Activated T-helper 17 cell treated with anti-CD3 and anti-CD28 coated beads, Interleukin-2, amount 50 U/mL, for 72 hours (primary cell): ENCODE data around the gene UQCC5. TPM values are rescaled to one million over a fixed set of nuclear protein-coding genes. Genes with fewer than 3 reads are reported as not detected.

Experiments used
- ATAC-seq: fragments of 150-1000 bp; cut with Tn5 transposase; replicated peaks from 2 replicates; pipeline ENCODE4 v1.10.0; 2021; ENCODE audit warnings: mild to moderate bottlenecking, moderate library complexity
- H3K27ac Mint-ChIP-seq: one replicate; pipeline ENCODE4 v1.8.0; 2022; ENCODE audit warnings: mixed read lengths
- H3K27me3 Mint-ChIP-seq: one replicate; pipeline ENCODE4 v1.8.0; 2022; ENCODE audit warnings: mixed read lengths
- H3K36me3 Mint-ChIP-seq: one replicate; pipeline ENCODE4 v1.8.0; 2022; ENCODE audit warnings: low read depth, mild to moderate bottlenecking, mixed read lengths
- H3K4me1 Mint-ChIP-seq: one replicate; pipeline ENCODE4 v1.8.0; 2022; ENCODE audit warnings: mixed read lengths
- H3K4me3 Mint-ChIP-seq: one replicate; pipeline ENCODE4 v1.8.0; 2022; ENCODE audit warnings: mild to moderate bottlenecking, mixed read lengths
- H3K9me3 Mint-ChIP-seq: one replicate; pipeline ENCODE4 v1.8.0; 2022; ENCODE audit warnings: mixed read lengths
- total RNA-seq, 2 donors: library from RNA; stranded (reverse); gene quantifications; one replicate each; pipeline ENCODE4 v1.2.3, GENCODE V29; 2022

UQCC5 gene
- total RNA-seq, 2 donors from 2014 or later: 7.9 to 12.0 TPM

DNA sequence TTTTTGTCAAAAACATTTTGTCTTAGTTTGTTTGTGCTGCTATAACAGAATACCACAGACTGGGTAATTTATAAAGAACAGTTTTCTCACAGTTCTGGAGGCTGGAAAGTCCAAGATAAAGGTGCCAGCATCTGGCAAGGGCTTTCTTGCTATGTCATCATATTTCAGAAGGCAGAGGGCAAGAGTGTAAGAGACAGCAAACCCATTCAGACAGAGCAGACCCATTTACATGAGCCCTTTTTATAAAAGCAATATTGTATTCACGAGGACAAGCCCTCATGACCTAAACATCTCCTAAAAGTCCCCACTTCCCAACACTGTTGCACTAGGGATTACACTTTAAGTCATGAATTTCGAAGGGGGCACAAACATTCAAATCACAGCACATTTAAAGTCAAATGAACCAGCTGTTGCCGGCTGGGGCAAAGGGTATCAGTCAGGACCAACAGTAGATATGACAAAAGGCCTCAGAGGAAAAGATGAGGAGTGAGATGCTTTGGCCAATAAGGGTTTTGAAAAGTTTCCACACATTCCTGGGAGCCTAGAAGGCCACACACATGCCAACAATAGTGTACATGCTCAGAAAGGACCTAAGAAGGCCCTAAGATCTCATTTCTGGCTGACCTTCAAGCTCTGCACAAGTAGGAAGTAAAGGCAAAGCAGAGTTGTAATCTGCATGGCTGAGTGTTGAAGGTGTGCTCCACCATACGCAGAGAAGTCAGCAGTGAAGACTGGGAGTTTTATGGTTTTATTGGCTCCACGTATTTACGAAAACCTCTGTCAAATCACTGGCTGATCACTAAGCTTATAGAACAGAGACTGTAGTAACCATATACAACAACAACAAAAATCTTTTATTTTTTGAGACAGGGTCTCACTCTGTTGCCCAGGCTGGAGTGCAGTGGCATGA lies 37.9 kb downstream of the UQCC5 start:
- H3K4me3 Mint-ChIP-seq: no peak overlapping the region
- no peaks in the 10 kb centered on the region for H3K27me3 Mint-ChIP-seq
- H3K4me1 Mint-ChIP-seq: no peaks in the 10 kb centered on the region
- ATAC-seq: no peak
- peaks cover 90% of the 10 kb centered on the region for H3K36me3 Mint-ChIP-seq
- peak overlapping the region; percentile 48 for H3K27ac Mint-ChIP-seq
- no peaks in the 10 kb centered on the region for H3K9me3 Mint-ChIP-seq

Other genes starting within 250 kb of the UQCC5 start
- 10 to 100 TPM; 22.8 to 25.2 TPM for gene GLYCTK, start 248.8 kb upstream of the UQCC5 start, total RNA-seq
- 10 to 100 TPM; 17.2 to 26.5 TPM for gene DNAH1, start 220.3 kb upstream of the UQCC5 start, total RNA-seq
- gene BAP1, start 126.6 kb upstream of the UQCC5 start, total RNA-seq: 100 to 1,000 TPM in 1 of 2 donors, 10 to 100 TPM in 1; 96.7 to 106 TPM
- 10 to 100 TPM; 16.7 to 22.5 TPM for gene PHF7, start 125.9 kb upstream of the UQCC5 start, total RNA-seq
- under 1 TPM; 0.08 to 0.82 TPM for gene SEMA3G, start 91.5 kb upstream of the UQCC5 start, total RNA-seq
- gene TNNC1, start 82.6 kb upstream of the UQCC5 start, total RNA-seq: 1 to 10 TPM; 2.0 to 6.5 TPM
- gene NISCH, start 81.0 kb upstream of the UQCC5 start, total RNA-seq: 100 to 1,000 TPM in 1 of 2 donors, 10 to 100 TPM in 1; 75.2 to 123 TPM
- under 1 TPM; 0.19 to 0.26 TPM for gene STAB1, start 41.3 kb upstream of the UQCC5 start, total RNA-seq
- gene NT5DC2, start 2.7 kb upstream of the UQCC5 start, total RNA-seq: 10 to 100 TPM; 23.3 to 54.7 TPM
- gene PBRM1, start 149.3 kb downstream of the UQCC5 start, total RNA-seq: 10 to 100 TPM; 88.4 to 88.6 TPM
- 100 to 1,000 TPM; 165 to 189 TPM for gene GNL3, start 149.4 kb downstream of the UQCC5 start, total RNA-seq
- 10 to 100 TPM; 34.6 to 37.3 TPM for gene GLT8D1, start 169.2 kb downstream of the UQCC5 start, total RNA-seq
- gene SPCS1, start 169.5 kb downstream of the UQCC5 start, total RNA-seq: 100 to 1,000 TPM in 1 of 2 donors, 10 to 100 TPM in 1; 66.2 to 106 TPM
- 10 to 100 TPM in 1 of 2 donors, 1 to 10 TPM in 1; 3.1 to 17.7 TPM for gene NEK4, start 234.3 kb downstream of the UQCC5 start, total RNA-seq
- gene ITIH1, start 241.0 kb downstream of the UQCC5 start, total RNA-seq: not detected